OCI-LY7 (cell line): Measurements from ENCODE around the gene CA5B.

Source experiments
- EZH2phosphoT487 ChIP-seq: fragments of 200-600 bp; sonication (generic); IDR thresholded peaks from 2 replicates; pipeline ENCODE4 v1.6.1; 2018; ENCODE audit warnings: low read depth, borderline replicate concordance, mild to moderate bottlenecking, mixed run types, antibody characterized with exemption, low read length, moderate library complexity, mixed read lengths
- TF ChIP-seq, protein P1 (sequence below): fragments of 200-600 bp; sonication (generic); conservative IDR thresholded peaks from 2 replicates; pipeline ENCODE4 v1.5.1; 2014; ENCODE audit warnings: mild to moderate bottlenecking, antibody characterized with exemption, low read length, moderate library complexity, mixed read lengths

DNA sequence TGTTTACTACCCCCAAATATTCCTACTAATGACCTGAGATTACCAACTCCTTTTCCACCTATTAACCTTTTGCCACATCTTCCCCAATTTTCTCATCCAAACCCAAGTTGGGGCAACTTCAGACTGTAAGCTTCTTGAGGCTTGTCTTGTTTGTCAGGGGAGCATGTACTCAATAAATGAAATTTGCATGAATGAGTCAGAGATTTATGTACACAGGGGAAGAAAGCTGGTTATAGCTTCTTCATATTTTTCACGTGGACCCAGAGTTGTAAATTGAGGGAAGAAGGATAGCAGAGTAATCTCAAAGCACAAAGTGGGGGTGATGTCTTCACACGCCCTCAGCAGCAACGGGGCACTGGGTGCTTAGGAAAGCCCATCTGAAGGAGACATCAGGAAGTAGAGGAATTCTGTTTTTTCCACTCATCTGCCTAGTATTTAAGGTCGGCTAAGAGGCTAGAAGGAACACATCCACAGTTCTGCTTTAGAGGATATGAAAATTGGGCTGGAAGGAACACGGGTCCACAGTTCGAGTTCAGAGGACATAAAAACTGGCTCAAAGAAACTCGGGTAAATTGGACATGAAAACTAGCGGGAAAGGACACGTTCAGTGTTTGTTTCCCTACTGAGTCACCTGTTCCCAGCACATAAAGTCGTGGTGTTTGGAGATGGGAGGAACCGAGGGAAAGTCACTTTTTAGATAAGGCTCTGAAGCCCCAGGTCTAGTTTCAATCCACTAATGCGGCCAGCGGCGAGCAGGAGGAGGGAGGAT, 696 bp upstream of the CA5B start:
- TF ChIP-seq, protein P1, sequence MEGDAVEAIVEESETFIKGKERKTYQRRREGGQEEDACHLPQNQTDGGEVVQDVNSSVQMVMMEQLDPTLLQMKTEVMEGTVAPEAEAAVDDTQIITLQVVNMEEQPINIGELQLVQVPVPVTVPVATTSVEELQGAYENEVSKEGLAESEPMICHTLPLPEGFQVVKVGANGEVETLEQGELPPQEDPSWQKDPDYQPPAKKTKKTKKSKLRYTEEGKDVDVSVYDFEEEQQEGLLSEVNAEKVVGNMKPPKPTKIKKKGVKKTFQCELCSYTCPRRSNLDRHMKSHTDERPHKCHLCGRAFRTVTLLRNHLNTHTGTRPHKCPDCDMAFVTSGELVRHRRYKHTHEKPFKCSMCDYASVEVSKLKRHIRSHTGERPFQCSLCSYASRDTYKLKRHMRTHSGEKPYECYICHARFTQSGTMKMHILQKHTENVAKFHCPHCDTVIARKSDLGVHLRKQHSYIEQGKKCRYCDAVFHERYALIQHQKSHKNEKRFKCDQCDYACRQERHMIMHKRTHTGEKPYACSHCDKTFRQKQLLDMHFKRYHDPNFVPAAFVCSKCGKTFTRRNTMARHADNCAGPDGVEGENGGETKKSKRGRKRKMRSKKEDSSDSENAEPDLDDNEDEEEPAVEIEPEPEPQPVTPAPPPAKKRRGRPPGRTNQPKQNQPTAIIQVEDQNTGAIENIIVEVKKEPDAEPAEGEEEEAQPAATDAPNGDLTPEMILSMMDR: no peak
- TF ChIP-seq EZH2phosphoT487: no peak
